ENCODE measurements around the gene PAEP.
"Not testable (repeated sequence)": the region's sequence is repeated elsewhere in the genome, so short reads cannot be mapped to it uniquely, and the experiment has no call there.

PAEP gene

DNA sequence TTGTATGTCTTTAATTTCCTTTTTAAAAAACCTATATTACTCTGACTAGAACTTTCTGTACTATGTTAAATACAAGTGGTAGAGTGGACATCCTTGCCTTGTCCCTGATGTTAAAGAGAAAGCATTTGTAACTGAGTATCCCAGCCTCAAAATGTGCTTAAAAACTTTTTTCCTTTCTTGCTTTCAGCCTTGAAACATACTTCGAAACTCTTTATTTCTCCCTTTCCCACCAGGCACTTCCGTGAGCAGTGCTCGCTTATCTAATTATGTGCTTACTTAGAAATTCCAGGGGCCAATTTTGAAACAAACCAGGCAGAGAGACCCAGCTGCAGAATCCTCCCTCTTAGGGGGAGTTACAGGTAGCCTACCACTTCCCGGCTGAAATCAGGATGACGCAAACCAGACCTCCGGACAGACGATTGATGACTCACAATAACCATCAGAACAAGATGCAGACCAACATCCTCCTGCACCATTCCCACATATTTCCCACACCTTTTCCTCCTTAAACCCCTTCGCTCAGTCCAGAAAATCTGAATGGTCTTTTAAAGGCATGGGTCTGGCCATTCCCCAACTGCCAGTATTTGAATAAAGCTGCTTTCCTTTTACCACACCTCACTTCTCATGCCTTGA, 18.2 kb upstream of the PAEP start:
- not testable (repeated sequence) for H3K4me3 ChIP-seq (ENCODE audit: extremely low read depth, insufficient read depth, low read length, poor library complexity, severe bottlenecking); H3K36me3 ChIP-seq (ENCODE audit: control insufficient read depth, insufficient read depth, low read length); H3K9me3 ChIP-seq (ENCODE audit: control insufficient read depth, low read length)
- Histone ChIP-seq H3K27ac (ENCODE audit: low read depth, low read length, severe bottlenecking) (peak overlapping the region; percentile 91), H3K4me1 (ENCODE audit: control insufficient read depth, insufficient read depth, low read length, poor library complexity, severe bottlenecking) (peaks cover 11% of the 10 kb centered on the region)
- 59 to 87% methylated on average over 3 to 5 of the region's 8 CpGs for WGBS, 2 experiments (ENCODE audit: insufficient coverage in 2 of 2)

DNA sequence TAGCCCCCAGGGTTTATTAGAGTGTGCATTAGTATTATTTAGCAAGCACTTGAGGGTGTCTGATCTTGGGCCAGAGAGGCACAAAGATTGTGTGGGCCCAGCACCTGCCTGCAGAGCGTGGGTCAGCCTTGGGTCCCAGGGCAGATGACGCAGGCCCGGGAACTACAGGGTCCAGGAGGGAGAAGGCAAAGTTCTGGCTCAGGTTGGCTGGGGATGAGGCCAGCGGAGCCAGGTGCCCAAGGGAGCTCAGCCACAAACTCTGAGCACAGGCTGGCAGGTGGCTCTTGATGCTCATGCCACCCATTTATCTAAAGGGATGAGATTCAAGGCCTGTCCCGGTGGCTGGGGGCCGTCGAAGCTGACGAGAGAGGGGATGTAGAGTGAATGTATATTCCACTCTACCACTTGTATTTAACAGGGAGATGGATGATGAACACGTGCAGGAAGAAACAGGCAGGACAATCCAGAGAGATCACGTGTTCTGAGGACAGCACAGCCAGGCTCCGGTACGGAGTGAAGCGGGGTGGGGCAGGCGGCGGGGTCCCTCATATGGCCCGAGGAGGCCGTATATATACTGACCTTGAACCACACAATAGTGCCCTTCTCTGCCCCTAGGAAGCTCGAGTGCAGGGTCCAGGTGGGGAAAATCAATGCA, 16.4 kb upstream of the PAEP start:
- H3K4me3 ChIP-seq (ENCODE audit: extremely low read depth, insufficient read depth, low read length, poor library complexity, severe bottlenecking) = no peak overlapping the region

DNA sequence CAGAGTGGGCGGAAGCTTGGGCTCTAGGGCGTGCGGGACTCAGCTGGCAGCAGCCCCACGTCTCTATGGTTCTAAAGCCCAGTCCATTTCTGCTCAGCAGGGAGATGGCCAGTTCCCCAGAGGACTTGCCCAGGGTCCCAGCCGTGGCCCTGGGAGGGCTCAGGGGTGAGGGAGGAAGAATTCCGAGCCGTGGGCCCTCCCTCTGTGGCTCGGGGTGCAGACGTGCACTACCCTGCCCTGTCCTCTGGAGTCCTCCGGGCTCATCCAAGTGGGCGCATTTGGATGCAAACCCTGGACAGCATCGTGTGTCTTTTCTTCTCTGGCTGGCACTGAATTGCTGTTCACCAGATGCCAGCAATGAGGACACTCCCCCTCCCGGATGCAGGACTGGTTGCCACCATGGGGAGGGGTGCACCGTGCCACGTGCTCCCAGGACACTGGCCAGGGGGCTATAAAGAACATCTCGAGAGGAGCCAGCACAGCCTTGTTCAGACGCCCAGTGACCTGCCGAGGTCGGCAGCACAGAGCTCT, 15.8 kb upstream of the PAEP start, which contains the start of gene OBP2A:
Gene OBP2A (plus strand): TSS at position 481 of the 531 bp plus-strand sequence. CDS start 55 bp downstream, outside the sequence.
- peaks cover 11% of the 10 kb centered on the region for H3K4me1 ChIP-seq (ENCODE audit: control insufficient read depth, insufficient read depth, low read length, poor library complexity, severe bottlenecking)
- H3K36me3 ChIP-seq (ENCODE audit: control insufficient read depth, insufficient read depth, low read length); H3K4me3 ChIP-seq (ENCODE audit: extremely low read depth, insufficient read depth, low read length, poor library complexity, severe bottlenecking); H3K27ac ChIP-seq (ENCODE audit: low read depth, low read length, severe bottlenecking); H3K9me3 ChIP-seq (ENCODE audit: control insufficient read depth, low read length): not testable (repeated sequence)
- 84 to 86% methylated on average over 7 to 9 of the region's 19 CpGs for WGBS, 2 experiments (ENCODE audit: insufficient coverage in 2 of 2)

More for the DNA sequence above, 16.4 kb upstream of the PAEP start:
- Histone ChIP-seq H3K27ac (ENCODE audit: low read depth, low read length, severe bottlenecking) (no peak overlapping the region), H3K36me3 (ENCODE audit: control insufficient read depth, insufficient read depth, low read length) (no peaks in the 10 kb centered on the region), H3K9me3 (ENCODE audit: control insufficient read depth, low read length) (no peaks in the 10 kb centered on the region), H3K4me1 (ENCODE audit: control insufficient read depth, insufficient read depth, low read length, poor library complexity, severe bottlenecking) (peaks cover 11% of the 10 kb centered on the region)
- 95 to 96% methylated on average over 7 to 16 of the region's 18 CpGs for WGBS, 2 experiments (ENCODE audit: insufficient coverage in 2 of 2)

DNA sequence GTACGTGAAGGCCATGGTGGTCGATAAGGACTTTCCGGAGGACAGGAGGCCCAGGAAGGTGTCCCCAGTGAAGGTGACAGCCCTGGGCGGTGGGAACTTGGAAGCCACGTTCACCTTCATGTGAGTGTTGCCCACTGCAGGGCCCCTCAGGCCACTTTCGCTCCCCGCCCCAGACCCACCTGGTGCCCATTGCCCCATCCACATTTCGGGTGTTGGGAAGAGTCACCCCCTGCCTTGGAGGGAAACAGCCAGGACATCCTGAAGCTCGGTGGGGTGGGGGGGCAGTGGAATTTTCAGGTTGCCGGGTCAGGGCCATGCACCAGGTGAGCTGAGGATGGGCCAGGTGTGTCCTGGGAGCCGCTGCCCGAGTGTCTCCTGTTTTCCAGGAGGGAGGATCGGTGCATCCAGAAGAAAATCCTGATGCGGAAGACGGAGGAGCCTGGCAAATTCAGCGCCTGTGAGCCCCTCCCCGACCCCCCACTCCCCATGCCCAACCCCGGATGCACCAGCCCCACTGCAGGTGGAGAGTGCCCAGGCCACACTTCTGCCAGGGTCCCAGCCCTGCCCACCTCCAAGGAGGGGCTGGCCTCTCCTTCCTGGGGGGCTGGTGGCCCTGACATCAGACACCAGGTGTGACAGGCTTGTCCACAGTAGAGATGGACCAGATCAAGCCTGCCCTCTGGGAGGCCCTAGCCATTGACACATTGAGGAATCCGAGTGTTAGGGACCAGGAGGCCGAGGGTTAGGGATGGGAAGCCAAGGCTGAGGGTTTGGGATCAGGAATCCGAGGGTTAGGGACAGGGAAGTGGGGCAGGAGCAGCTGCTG, 14.6 kb upstream of the PAEP start:
- not testable (repeated sequence) for H3K4me3 ChIP-seq (ENCODE audit: extremely low read depth, insufficient read depth, low read length, poor library complexity, severe bottlenecking); H3K36me3 ChIP-seq (ENCODE audit: control insufficient read depth, insufficient read depth, low read length); H3K4me1 ChIP-seq (ENCODE audit: control insufficient read depth, insufficient read depth, low read length, poor library complexity, severe bottlenecking); H3K9me3 ChIP-seq (ENCODE audit: control insufficient read depth, low read length); H3K27ac ChIP-seq (ENCODE audit: low read depth, low read length, severe bottlenecking)
- WGBS, 2 experiments (ENCODE audit: insufficient coverage in 2 of 2) = 92 to 97% methylated on average over 12 to 13 of the region's 21 CpGs

DNA sequence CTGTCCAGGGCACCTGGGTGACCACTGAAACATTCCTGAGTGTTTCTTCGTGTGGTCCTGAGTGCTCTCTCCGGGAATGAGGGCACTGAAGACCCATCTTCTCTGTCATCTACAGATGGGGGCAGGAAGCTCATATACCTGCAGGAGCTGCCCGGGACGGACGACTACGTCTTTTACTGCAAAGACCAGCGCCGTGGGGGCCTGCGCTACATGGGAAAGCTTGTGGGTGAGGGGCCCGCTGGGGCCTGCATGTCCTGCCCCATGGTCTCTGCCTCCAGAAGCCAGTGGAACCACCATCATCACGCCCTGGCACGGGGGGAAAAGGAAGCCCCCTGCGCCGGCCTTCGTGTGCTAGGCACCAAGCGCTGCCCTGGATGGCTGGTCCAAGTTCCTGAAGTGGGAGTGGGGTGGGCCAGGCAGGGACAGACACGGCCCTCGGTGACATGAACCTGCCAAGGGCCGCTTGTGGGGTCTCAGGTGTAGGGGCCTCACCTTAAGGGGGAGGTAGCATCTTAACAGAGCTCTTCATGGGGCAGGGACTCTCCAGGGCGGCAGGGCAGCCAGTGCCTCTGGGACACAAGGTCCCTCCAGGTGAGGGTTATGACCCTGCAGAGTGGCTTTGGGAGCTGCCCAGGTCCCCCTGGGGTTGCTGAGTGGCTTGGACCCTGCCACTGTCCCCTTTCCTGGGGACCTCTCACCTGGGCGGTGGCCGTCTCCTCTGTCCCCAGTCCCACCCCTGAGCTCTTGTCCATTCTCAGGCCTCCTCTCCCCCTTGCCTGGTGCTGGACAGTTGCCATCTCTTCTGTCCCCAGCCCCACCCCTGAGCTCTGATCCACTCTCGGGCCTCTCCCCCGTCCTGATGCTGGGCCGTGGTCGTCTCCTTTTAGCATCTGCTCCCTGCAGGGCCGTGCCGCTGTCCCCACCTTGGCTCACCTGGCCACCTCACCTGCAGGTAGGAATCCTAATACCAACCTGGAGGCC, 13.5 kb upstream of the PAEP start:
- Histone ChIP-seq H3K36me3 (ENCODE audit: control insufficient read depth, insufficient read depth, low read length) (no peaks in the 10 kb centered on the region), H3K4me3 (ENCODE audit: extremely low read depth, insufficient read depth, low read length, poor library complexity, severe bottlenecking) (no peak overlapping the region), H3K4me1 (ENCODE audit: control insufficient read depth, insufficient read depth, low read length, poor library complexity, severe bottlenecking) (peaks cover 7% of the 10 kb centered on the region), H3K27ac (ENCODE audit: low read depth, low read length, severe bottlenecking) (no peak overlapping the region), H3K9me3 (ENCODE audit: control insufficient read depth, low read length) (no peaks in the 10 kb centered on the region)
- 87 to 88% methylated on average over 23 to 27 of the region's 28 CpGs for WGBS, 2 experiments (ENCODE audit: insufficient coverage in 2 of 2)

DNA sequence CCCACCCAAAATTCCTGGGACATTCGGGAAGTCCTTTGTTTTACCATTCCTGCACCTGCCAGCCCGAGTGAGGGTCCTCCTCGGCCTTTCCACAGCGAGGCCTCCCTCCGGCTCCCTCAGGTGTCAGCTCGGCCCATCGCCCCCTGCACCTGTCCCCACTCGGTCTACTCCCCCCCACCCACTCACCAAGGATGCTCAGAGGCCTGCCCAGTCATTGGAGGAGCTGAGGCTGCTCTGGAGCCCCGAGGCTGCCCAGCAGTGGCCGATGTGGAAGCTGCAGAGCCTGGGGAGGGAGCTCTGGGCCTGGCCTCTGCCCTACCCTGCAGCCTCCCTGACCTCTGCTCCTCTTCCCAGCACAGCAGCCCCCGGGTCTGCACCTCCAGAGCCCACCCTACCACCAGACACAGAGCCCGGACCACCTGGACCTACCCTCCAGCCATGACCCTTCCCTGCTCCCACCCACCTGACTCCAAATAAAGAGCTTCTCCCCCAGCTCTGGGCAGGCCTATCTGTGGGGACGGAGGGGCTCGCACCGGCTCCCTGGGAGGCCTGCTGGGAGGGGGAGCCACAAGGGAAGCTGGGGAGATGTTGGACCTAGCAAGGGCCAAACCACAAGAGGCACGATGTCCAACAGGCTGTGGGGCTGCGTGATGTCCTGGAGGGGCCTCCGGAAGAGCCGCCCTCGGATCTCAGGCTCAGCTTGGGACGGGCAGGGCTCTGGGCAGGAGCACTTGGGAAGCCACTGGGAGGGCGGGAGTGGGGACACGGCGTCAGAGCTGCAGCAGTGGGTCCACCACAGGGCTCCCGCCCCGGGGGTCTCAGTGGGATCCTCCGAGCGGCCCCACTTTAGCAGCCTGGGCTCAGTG, 11.8 kb upstream of the PAEP start:
- not testable (repeated sequence) for H3K9me3 ChIP-seq (ENCODE audit: control insufficient read depth, low read length); H3K36me3 ChIP-seq (ENCODE audit: control insufficient read depth, insufficient read depth, low read length); H3K4me1 ChIP-seq (ENCODE audit: control insufficient read depth, insufficient read depth, low read length, poor library complexity, severe bottlenecking); H3K4me3 ChIP-seq (ENCODE audit: extremely low read depth, insufficient read depth, low read length, poor library complexity, severe bottlenecking); H3K27ac ChIP-seq (ENCODE audit: low read depth, low read length, severe bottlenecking)
- 88 to 95% methylated on average over 18 to 25 of the region's 28 CpGs for WGBS, 2 experiments (ENCODE audit: insufficient coverage in 2 of 2)

DNA sequence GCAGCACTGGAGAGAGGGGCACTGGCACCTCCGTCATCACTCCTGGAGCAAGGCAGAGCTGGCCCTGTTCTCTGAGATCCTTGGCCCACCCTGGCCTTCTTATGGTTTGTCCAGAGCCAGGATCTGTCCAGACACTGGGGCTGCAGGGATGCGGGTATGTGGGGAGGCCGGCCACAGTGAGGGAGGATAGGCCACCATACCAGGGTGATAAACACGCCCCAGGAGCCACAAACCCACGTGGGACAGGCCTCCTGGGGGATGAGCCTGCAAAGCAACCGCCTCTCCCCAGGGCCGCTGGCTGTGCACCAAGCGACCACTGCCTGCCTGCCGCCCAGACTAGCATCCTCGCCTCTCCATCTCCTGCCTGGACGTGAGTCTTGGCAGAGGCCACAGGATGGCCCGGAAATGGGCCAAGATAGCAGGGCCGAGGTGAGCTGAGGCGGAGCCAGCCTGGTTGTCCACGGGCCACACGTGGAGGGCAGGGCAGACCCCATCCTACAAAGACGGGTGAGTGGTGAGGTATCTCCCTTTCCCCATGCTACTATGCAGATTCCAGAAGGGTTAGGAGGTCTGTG, 11.1 kb upstream of the PAEP start:
- Histone ChIP-seq H3K4me1 (ENCODE audit: control insufficient read depth, insufficient read depth, low read length, poor library complexity, severe bottlenecking) (no peaks in the 10 kb centered on the region), H3K4me3 (ENCODE audit: extremely low read depth, insufficient read depth, low read length, poor library complexity, severe bottlenecking) (no peak overlapping the region), H3K27ac (ENCODE audit: low read depth, low read length, severe bottlenecking) (no peak overlapping the region), H3K9me3 (ENCODE audit: control insufficient read depth, low read length) (no peaks in the 10 kb centered on the region), H3K36me3 (ENCODE audit: control insufficient read depth, insufficient read depth, low read length) (no peaks in the 10 kb centered on the region)
- 90 to 92% methylated on average over 12 to 17 of the region's 17 CpGs for WGBS, 2 experiments (ENCODE audit: insufficient coverage in 2 of 2)

DNA sequence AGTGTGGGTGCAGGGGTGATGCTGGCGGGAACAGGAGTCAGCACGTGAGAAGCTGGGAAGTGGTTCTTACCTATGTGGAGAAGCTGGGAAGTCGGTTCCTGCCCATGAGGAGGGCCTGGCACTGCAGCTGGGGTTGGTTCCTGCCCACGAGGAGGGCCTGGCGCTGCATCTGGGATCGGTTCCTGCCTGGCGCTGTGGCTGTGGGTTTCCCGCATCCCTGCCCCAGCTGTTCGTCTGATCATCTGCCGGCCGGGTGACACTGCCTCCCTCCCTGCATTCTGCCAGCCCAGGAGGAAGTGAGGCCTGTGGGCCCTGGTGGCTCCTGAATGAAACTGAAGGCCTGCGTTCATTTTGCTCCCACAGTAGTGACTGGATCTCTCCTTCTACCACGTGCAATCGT, 10.5 kb upstream of the PAEP start:
- Histone ChIP-seq H3K27ac (ENCODE audit: low read depth, low read length, severe bottlenecking) (no peak overlapping the region), H3K9me3 (ENCODE audit: control insufficient read depth, low read length) (no peaks in the 10 kb centered on the region), H3K36me3 (ENCODE audit: control insufficient read depth, insufficient read depth, low read length) (no peaks in the 10 kb centered on the region), H3K4me3 (ENCODE audit: extremely low read depth, insufficient read depth, low read length, poor library complexity, severe bottlenecking) (no peak overlapping the region), H3K4me1 (ENCODE audit: control insufficient read depth, insufficient read depth, low read length, poor library complexity, severe bottlenecking) (no peaks in the 10 kb centered on the region)
- 86 to 92% methylated on average over 14 of the region's 14 CpGs for WGBS, 2 experiments (ENCODE audit: insufficient coverage in 2 of 2)

DNA sequence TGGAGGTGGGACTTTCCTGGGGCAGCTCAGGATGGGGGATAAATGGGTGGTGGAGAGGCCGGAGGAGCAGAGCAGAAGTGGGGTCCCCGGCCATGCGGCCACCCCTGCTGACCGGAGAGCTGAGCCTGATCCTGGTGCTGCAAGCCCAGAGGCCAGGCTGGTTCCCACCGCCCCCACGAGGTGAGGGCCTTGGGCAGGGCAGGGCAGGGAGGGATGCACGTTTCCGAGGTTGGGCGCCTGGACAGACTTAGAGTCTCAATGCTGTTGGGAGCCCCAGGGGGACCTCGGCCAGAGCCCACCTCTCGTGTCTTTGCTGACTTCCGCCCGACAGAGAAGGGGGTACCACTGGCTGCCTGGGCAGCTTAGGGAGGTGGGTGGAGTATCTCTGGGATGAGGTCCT, 10.1 kb upstream of the PAEP start:
- H3K4me1 ChIP-seq (ENCODE audit: control insufficient read depth, insufficient read depth, low read length, poor library complexity, severe bottlenecking) = no peaks in the 10 kb centered on the region
- no peaks in the 10 kb centered on the region for H3K36me3 ChIP-seq (ENCODE audit: control insufficient read depth, insufficient read depth, low read length)
- 92 to 98% methylated on average over 13 of the region's 13 CpGs for WGBS, 2 experiments (ENCODE audit: insufficient coverage in 2 of 2)
- H3K4me3 ChIP-seq (ENCODE audit: extremely low read depth, insufficient read depth, low read length, poor library complexity, severe bottlenecking) = no peak overlapping the region
- H3K9me3 ChIP-seq (ENCODE audit: control insufficient read depth, low read length) = no peaks in the 10 kb centered on the region
- H3K27ac ChIP-seq (ENCODE audit: low read depth, low read length, severe bottlenecking) = no peak overlapping the region

All from mesodermal cell (in vitro differentiated cells).